ENCODE data around the gene TDP2. TPM values are rescaled to one million over a fixed set of nuclear protein-coding genes. Genes with fewer than 3 reads are reported as not detected.

Gene TDP2
- 104 and 113 TPM in 2 replicates for total RNA-seq (2014; rRNA removed; shearing (Covaris generic))
- polyA plus RNA-seq (2014; cell fraction: nucleus; rRNA removed): 46.4 and 61.9 TPM in 2 replicates

DNA sequence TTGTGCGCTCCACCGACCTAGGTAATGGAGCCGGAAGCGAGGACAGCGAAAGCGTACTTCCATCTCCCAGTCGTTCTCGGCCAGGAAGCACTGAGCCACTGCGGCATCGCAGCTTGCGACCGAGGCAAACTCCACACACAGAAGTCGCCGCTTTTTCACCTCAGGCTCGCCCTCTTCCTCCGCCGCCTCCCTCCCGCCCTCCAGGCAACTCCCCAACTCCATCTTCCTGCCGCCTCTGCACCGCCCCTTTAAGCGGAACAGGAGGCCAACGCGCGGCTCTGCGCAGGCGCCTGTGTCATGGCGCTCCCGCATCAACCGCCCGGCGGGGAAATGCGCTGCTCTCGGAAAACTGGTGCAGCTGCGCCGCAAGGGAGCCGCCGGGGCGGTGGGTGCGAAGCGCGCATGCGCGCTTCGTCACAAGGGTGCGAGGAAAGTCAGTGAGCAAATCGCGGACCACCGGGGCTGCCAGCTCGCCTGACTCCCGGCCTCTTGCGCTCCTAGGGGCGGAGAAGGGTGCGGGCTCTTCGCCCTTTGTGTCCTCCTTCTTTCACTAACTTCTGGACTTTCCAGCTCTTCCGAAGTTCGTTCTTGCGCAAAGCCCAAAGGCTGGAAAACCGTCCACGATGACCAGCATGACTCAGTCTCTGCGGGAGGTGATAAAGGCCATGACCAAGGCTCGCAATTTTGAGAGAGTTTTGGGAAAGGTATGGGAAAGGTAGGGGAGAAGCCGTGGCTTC lies at the start of gene TDP2, which contains the start of gene ACOT13:
TDP2 (minus strand) TSS at position 259 of the 737 bp plus-strand sequence; CDS start at position 222, 37 bp downstream.
ACOT13 (plus strand) TSS at position 437 of the 737 bp plus-strand sequence; CDS start at position 624, 187 bp downstream.
- peak; percentile 95 for DNase-seq (ENCODE audit: extremely low read depth, low read depth)

DNA sequence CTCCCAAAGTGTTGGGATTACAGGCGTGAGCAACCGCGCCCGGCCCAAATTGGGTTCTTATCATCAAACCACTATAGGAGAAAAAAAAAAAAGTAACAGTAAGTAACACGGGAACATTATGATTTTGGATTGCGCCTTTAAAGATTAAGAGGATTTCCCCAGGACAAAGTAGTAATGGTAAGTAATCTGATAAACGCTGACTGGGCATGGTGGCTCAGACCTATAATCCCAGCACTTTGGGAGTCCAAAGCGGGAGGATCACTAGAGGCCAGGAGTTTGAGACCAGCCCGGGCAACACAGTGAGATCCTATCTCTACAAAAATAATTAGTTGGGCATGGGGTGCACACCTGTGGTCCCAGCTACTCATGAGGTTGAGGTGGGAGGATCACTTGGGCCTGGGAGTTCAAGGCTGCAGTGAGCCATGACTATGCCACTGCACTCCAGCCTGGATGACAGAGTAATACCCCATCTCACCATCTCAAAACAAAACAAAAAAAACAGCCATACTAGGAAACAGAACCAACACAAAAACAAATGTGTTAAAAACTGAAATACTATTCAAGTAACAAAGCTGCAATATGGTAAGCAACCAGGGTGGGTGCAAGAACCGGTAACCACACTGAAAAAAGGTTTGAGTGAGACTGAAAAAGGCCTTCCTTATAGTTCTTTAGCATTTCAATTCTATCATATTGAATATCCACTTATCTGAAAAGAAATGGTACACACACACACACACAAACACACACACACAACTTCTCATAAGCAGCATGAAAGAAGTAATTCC lies 44.0 kb upstream of the TDP2 start:
- no peak for DNase-seq (ENCODE audit: extremely low read depth, low read depth)

- no peak for DNase-seq (ENCODE audit: extremely low read depth, low read depth)
Measured at GRCh38 chr6:24709014-24709711, 42.5 kb upstream of the TDP2 start.

DNA sequence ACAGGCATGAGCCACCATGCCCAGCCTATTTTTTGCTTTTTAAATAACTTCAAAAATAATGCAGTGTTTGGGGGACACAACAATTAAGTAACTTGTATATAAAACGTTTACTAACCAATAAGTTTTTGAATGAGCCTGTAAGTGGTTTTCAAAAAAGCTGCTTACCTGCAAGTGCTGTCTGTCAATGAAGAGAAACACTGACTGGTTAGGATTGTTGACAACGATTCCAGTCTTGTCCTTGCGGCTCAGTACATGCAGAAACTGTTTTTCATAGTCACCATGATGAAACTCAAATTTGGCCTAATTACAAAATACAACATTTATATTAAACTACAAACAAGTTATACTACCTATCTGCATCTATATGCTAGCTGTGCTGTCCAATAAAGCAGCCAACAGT lies 41.9 kb upstream of the TDP2 start:
- DNase-seq (ENCODE audit: extremely low read depth, low read depth): no peak

- no peak for DNase-seq (ENCODE audit: extremely low read depth, low read depth)
Measured at GRCh38 chr6:24704468-24704867, 37.8 kb upstream of the TDP2 start.

DNA sequence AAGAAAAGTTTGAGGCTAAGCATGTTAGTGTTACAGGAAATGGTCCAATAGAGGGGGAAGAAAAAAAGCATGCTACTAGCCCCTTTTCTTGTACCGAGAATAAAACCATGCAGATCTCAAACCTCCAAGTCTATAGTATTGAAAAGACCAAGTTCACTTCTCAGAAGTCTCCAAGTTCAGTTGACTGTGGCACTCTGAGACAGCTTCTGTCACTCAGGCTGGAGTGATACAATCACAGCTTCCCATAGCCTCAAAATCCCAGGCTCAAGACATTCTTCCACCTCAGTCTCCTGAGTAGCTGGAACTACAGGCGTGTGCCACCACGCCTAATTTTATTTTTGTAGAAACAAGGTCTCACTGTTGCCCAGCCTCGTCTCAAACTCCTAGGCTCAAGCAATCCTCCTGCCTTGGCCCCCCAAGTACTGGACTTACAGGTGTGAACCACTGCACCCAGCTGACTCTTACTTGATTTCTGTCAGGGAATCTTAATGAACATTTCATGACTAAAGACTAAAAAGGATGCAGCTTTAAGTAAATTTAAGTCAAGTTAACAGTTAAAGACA lies 36.1 kb upstream of the TDP2 start:
- DNase-seq (ENCODE audit: extremely low read depth, low read depth): no peak

DNA sequence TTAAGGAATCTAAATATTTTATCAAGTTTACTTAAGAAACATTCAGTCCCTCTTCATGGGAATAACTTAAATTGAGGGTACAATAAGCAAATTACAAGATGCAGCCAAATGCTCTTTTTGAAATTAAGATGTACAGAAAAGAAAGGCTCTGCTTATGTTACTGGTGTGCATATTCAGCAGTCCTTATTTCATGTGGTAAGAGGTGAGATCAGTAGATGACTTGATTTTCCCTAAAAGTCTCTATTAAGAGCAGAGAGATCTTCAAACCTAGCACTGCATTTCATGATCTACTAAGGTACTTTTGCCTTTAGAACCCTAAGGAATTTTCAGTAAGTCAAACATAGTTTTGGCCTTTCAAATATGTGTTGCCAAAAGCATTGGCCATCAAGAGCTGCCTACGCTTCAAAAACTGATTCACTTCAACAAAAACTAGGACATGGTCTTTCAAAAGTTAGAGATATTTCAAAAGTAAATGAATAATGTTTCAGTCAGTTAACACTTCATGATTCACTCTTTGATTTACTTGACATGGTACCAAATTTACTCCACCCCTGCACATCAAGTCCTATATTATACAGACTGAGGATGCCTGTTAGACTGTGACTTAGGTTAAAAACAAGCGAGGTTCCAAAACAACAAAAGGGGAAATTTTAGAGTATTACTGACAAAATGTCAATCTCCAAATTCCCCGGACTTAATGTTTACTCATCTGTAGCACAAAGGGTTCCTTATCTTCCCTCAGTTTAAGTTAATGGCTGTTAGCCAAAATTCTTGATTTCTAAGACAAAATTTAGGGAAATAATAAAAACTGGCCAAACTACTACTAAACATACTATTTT lies 33.0 kb upstream of the TDP2 start:
- DNase-seq (ENCODE audit: extremely low read depth, low read depth): no peak

DNA sequence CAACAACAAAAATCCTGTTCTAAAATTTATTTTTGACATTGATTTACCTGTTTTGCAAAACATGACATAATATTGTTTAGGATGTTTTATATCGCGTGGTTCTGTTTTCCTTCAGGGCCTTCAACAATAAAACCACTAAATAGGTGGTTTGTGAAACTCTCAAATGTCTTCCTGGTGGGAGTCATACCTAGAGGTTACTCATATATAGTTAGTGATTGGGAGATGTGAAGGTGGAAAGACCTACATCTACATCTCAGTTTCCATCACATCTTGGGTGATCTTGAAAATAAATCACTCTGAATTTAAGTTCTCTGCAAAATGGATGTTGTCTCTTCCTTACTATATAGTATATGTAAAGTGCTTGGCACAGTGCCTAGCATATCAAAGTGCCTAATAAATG lies 29.4 kb upstream of the TDP2 start:
- DNase-seq (ENCODE audit: extremely low read depth, low read depth): no peak

DNA sequence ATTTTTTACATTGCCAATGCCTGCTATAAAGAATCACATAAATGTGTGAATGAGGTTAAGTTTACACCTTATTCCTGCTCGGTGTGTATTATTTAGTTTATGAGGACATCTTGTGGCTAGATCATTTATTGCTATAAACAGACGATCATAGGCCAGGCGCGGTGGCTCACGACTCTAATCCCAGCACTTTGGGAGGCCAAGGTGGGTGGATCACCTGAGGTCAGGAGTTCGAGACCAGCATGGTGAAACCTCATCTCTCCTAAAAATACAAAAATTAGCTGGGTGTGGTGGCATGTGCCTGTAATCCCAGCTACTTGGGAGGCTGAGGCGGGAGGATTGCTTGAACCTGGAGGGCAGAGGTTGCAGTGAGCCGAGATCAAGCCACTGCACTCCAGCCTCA lies 28.9 kb upstream of the TDP2 start:
- DNase-seq (ENCODE audit: extremely low read depth, low read depth): peak; percentile 48

DNA sequence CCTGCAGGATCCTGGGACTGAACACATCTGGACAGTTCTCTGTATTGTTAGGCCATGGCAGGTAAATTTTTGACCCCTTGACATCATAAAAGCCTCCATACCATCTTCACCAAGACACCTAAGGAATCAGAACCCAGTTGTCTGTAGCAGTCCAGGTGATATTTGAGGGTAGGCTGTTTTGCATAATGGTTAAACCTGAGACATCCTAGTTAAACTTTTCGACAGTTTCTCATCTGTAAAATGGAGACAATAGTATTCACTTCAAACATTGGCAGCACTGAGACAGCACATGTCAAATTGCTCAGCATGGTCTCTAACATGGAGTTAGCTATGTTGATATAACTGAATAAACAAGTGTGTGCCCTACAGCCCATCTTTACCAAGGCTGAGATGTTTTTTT lies 27.5 kb upstream of the TDP2 start:
- DNase-seq (ENCODE audit: extremely low read depth, low read depth): no peak

GRCh38 chr6:24692848-24693592 lies 26.3 kb upstream of the TDP2 start:
- DNase-seq (ENCODE audit: extremely low read depth, low read depth): no peak

- DNase-seq (ENCODE audit: extremely low read depth, low read depth): no peak
Measured at GRCh38 chr6:24692415-24692814, 25.7 kb upstream of the TDP2 start.

DNA sequence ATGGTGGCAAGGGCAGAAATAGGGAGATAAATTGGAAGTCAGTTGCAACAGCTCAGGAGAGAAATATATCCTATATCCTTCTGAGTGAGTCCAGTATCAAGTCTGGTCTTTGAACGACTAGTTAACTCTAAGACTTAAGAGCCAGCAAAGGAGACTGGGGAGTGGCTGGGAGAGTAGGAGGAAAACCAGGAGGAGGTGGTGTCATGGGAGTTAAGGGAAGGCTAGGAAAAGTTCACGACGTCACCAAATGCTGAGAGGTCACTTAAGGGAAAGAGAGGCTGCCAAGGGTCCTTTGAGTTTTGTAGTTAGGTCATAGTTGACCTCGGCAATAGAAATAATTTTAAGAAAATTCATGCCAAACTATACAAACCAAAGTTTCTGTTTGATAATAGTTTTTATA lies 25.3 kb upstream of the TDP2 start:
- no peak for DNase-seq (ENCODE audit: extremely low read depth, low read depth)

DNA sequence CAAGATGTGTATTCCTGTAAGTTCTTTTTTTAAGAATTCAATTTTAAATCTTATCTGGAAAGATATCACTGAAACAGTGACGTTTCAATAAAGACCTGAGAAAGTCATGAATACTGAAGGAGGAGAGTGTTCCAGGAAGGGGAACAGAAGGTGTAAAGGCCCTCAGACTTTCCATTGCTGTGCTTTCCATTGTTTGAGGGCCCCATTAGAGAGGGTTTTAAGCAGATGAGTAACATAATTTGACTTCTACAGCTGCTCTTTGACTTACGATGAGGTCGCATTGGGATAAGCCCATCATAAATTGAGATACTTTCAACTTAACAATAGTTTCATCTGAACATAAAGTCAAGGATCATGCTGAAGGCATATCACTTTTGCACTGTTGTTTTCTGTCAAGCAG lies 24.9 kb upstream of the TDP2 start:
- no peak for DNase-seq (ENCODE audit: extremely low read depth, low read depth)

- DNase-seq (ENCODE audit: extremely low read depth, low read depth): no peak
Measured at GRCh38 chr6:24690593-24690992, 23.9 kb upstream of the TDP2 start.

GRCh38 chr6:24689964-24690363 lies 23.3 kb upstream of the TDP2 start:
- no peak for DNase-seq (ENCODE audit: extremely low read depth, low read depth)

DNA sequence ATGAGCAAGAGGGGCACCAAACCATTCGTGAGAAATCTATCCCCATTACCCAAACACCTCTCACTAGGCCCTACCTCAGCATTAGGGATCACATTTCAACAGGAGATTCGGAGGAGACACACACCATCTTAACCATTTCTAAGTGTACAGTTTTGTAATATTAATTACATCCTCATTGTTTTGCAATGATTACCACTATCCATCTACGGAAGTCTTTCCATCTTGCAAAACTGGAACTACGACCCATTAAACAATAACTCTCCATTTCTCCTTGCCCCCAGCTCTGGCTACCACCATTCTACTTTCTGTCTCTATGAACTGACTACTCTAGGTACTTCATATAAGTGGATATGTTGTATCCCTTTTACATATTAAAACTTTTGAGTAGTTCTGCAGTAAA lies 20.2 kb upstream of the TDP2 start:
- DNase-seq (ENCODE audit: extremely low read depth, low read depth): no peak

DNA sequence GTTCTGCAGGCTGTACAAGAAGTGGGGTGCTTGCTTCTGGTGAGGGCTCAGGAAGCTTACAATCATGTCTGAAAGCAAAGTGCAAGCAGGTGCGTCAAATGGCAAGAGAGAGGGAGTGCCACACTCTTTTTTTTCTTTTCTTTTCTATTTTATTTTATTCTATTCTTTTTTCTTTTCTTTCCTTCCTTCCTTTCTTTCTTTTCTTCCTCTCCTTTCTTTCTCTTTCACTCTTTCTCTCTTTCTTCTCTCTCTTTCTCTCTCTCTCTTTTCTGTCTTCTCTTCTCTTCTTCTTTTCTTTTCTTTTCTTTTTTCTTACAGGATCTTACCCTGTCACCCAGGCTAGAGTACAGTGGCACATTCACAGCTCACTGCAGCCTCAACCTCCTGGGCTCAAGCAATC lies 19.7 kb upstream of the TDP2 start:
- no peak for DNase-seq (ENCODE audit: extremely low read depth, low read depth)

All from NCI-H460 (cell line).